Transverse colon (tissue), 4 donors: ENCODE data around the gene MCM9.

Experiments
- EP300 ChIP-seq: sonication (generic); formaldehyde crosslinking; IDR thresholded peaks from one replicate; pipeline ENCODE4 v1.6.1; 2017; ENCODE audit warnings: antibody characterized with exemption, low read depth
- POLR2A ChIP-seq: fragments of 450-650 bp; IDR thresholded peaks from one replicate; pipeline ENCODE4 v1.6.1; 2016; ENCODE audit warnings: antibody characterized with exemption, mild to moderate bottlenecking, moderate library complexity
- POLR2AphosphoS5 ChIP-seq, 3 donors: sonication (generic); formaldehyde crosslinking; IDR thresholded peaks; one replicate each; pipeline ENCODE4 v1.6.1; 2016; ENCODE audit warnings: antibody characterized with exemption in 3 of 3
- TF ChIP-seq, protein P1 (sequence below), 5 experiments: fragments of 200-600 bp in 3 of 5; fragments of 450-650 bp in 2 of 5; sonication (generic) in 3 of 5; IDR thresholded peaks; 1 replicate in 2 of 5; 2 replicates in 3 of 5; pipeline ENCODE4 v1.5.1; 2016 to 2017; ENCODE audit warnings: antibody characterized with exemption in 5 of 5, inconsistent platforms in 3 of 5, mild to moderate bottlenecking in 2 of 5, moderate library complexity in 1 of 5

DNA sequence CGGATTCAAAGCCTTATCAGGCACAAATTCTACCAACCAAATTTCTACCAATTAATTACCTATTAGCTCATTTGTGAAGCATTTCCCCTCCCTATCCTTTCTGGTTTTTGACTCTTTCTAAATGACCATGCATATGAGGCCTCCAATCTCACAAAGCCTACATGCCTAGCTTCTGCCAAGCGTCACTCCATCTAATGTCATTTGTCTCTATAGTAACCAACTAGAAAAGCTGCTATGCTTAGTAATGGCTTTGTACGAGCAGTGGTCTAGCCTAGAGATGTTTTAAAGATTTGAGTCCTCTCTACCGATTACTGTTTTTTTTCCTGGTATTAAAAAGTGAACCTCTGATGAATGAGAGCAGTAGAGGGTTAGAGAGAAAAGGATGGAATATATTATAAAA, 45.8 kb downstream of the MCM9 start:
- TF ChIP-seq, protein P1, sequence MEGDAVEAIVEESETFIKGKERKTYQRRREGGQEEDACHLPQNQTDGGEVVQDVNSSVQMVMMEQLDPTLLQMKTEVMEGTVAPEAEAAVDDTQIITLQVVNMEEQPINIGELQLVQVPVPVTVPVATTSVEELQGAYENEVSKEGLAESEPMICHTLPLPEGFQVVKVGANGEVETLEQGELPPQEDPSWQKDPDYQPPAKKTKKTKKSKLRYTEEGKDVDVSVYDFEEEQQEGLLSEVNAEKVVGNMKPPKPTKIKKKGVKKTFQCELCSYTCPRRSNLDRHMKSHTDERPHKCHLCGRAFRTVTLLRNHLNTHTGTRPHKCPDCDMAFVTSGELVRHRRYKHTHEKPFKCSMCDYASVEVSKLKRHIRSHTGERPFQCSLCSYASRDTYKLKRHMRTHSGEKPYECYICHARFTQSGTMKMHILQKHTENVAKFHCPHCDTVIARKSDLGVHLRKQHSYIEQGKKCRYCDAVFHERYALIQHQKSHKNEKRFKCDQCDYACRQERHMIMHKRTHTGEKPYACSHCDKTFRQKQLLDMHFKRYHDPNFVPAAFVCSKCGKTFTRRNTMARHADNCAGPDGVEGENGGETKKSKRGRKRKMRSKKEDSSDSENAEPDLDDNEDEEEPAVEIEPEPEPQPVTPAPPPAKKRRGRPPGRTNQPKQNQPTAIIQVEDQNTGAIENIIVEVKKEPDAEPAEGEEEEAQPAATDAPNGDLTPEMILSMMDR (IDR thresholded peaks at IDR 0.05), result no peak
- TF ChIP-seq POLR2A (no peak), POLR2AphosphoS5 (IDR thresholded peaks at IDR 0.05) (no peak), EP300 (no peak)
